Lower leg skin (tissue), 4 donors: Measurements from ENCODE around the gene CCDC74B. TPM values are rescaled to one million over a fixed set of nuclear protein-coding genes. Genes with fewer than 3 reads are reported as not detected.
"Not testable (repeated sequence)": the region's sequence is repeated elsewhere in the genome, so short reads cannot be mapped to it uniquely, and the experiment has no call there.

Experiments used
- DNase-seq, 2 donors: peaks; one replicate each; pipeline ENCODE4 v3.0.0-alpha.2; 2019; ENCODE audit warnings: low spot score in 2 of 2
- H3K4me3 ChIP-seq: fragments of 200-600 bp; sonication (generic); 2 replicates; pipeline ENCODE4 v1.5.1; 2017; ENCODE audit warnings: mild to moderate bottlenecking, low read depth; ENCODE audit not compliant: poor library complexity, severe bottlenecking
- POLR2A ChIP-seq, 2 donors: fragments of 450-650 bp; IDR thresholded peaks; one replicate each; pipeline ENCODE4 v1.6.1; 2016 to 2017; ENCODE audit warnings: antibody characterized with exemption in 2 of 2, mild to moderate bottlenecking in 1 of 2, moderate library complexity in 1 of 2
- WGBS, 2 donors: methylation state at CpG; one replicate each; pipeline ENCODE4 v1.1.5; 2018; 5-methylcytosine and 5-hydroxymethylcytosine counted together
- intact Hi-C: fragments of 100-400 bp; cut with DNase I; formaldehyde crosslinking; loops from one replicate; pipeline ENCODE4 v1.15.0; 2023; ENCODE audit warnings: low total_unique reads
- total RNA-seq, 4 donors: library from RNA; depleted of rRNA; stranded (reverse); fragments of >200 nt; gene quantifications; one replicate each; pipeline ENCODE4 v1.1.0, GENCODE V29; 2016
- TF ChIP-seq, protein P1 (sequence below), 3 donors: fragments of 450-650 bp; IDR thresholded peaks; one replicate each; pipeline ENCODE4 v1.5.1; 2016; ENCODE audit warnings: antibody characterized with exemption in 3 of 3, mild to moderate bottlenecking in 3 of 3, moderate library complexity in 2 of 3

CCDC74B gene
- total RNA-seq, 4 donors from 2014 or later: 0.84 to 4.0 (median 3.2) TPM

DNA sequence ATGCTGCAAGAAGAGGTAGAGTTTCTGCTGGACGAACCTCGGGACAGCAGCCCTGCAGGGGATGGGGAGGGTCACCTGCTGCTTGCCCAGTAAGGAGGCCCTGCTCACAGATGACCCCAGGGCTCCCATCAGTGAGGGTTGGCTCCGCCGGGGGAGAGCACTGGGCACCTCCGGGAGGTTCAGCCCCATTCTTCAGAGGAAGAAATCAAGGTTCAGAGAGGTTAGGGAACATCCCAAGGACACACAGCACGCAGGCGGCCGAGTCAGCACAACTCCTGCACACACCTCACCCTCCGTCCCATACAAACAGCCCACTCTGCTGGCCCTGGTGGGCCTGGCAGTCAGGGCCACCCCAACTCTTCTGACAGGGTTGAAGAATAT, 11.7 kb upstream of the CCDC74B start:
- 93 to 95% methylated on average over 9 of the region's 9 CpGs for WGBS, 2 donors
- TF ChIP-seq, protein P1, sequence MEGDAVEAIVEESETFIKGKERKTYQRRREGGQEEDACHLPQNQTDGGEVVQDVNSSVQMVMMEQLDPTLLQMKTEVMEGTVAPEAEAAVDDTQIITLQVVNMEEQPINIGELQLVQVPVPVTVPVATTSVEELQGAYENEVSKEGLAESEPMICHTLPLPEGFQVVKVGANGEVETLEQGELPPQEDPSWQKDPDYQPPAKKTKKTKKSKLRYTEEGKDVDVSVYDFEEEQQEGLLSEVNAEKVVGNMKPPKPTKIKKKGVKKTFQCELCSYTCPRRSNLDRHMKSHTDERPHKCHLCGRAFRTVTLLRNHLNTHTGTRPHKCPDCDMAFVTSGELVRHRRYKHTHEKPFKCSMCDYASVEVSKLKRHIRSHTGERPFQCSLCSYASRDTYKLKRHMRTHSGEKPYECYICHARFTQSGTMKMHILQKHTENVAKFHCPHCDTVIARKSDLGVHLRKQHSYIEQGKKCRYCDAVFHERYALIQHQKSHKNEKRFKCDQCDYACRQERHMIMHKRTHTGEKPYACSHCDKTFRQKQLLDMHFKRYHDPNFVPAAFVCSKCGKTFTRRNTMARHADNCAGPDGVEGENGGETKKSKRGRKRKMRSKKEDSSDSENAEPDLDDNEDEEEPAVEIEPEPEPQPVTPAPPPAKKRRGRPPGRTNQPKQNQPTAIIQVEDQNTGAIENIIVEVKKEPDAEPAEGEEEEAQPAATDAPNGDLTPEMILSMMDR (IDR thresholded peaks at IDR 0.05): no peak
- TF ChIP-seq POLR2A (IDR thresholded peaks at IDR 0.05): no peak
- intact Hi-C loops: no loop called here
- no peak overlapping the region for H3K4me3 ChIP-seq
- DNase-seq: no peak

DNA sequence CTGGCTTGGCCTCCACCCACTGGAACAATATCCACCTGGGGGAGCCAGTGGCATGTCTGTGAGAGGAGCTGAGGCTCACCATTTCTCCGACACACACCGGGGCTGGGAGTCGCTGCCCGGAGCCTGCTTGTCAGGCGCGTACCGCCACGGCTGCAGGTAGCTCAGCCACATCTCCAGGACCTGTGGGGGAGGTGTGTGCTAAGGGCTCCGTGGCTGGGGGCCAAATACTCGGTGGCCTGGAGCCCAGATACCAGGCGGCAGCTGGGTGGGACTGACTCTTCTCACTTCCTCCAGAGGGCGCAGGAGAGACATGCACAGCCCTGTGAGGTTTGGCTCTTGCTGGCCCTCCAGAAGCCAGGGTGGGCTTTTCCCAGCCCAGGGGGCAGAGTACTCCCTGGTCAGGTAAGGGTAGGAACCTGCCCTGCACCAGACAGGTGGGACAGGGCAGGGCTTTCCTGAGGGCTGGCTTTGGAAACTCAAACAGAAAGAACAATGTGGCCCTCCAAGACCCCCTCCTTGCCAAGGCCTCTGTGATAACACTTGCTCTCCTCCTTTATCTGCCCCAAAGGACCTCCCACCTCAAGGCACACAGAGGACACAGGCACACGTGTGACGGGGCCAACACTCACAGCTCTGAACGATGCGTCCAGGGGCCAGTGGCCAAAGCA, 11.2 kb upstream of the CCDC74B start:
- DNase-seq, intact Hi-C loops, H3K4me3 ChIP-seq: not testable (repeated sequence)
- 64% methylated on average over 15 of the region's 16 CpGs; no CpG with 5 or more reads in 1 of the 2 donors for WGBS, 2 donors

DNA sequence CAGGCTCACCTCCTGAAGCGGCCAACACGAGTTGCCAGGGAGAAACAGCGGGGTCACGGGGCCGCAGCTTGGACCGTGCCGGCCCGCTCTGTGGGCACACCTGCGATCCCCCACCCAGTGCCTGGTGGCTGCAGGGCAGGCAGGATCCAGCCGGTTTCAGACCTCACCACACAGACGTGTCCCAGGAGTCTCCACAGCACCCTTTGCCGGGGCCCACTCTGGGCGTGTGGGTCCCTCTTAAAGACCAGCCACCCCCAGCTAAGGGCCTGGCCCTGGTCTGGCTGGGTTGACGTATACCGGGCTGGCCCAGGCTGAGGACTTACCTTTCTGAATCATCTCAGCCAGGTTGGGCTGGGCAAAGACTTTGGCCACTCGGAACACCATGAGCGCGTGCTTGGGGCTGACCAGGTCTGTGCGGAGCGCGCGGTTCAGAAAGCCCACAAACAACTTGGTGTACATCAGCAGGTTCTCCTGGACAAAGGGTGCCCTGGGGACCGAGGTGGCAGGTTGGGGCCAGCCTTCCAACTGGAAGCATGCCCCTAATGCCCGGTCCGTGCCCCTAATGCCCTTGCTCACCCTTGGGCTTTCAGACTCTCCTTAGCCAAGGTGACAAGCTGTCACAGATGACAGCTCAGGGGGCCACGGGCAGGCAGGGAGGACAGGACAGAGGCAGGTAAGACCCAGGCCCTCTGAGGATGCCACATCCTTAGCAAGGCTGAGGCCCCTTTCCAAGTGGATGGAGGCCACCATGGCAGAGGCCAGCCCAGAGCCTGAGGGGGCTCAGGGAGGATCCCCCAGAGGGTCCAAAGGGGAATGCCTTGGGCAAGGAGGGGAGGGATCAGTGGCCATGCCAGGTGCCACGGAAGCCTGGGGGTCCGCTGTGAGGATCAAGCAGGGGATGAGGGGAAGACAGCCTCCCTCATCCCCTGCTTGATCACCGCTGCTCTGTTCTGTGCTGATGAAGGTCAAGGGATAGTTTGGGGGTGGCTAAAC, 10.2 kb upstream of the CCDC74B start:
- intact Hi-C loops: no loop called here
- TF ChIP-seq POLR2A (IDR thresholded peaks at IDR 0.05): no peak
- TF ChIP-seq, protein P1 (IDR thresholded peaks at IDR 0.05): no peak

DNA sequence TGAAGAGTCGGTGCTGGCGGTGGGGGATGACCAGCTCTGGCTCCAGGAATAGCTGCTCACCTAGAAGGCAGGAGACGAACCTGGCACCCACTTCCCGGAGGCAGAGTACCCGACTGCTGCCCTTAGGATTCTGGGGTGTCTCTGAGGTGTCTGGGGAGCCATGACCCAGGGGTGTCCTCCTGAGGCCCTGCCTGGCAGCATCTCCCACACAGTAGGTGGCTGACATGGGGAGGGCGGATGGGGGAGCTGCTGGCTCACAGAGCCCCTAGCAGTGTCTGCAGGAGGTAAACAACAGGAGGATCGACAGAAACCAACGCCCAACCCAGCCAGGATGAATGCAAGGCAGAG, 9.5 kb upstream of the CCDC74B start:
- H3K4me3 ChIP-seq, DNase-seq, intact Hi-C loops: not testable (repeated sequence)
- WGBS, 2 donors: 93 to 96% methylated on average over 5 to 6 of the region's 8 CpGs

More for the DNA sequence above, 10.2 kb upstream of the CCDC74B start:
- no peak overlapping the region for H3K4me3 ChIP-seq
- DNase-seq: no peak
- WGBS, 2 donors: 96 to 97% methylated on average over 20 to 21 of the region's 29 CpGs

DNA sequence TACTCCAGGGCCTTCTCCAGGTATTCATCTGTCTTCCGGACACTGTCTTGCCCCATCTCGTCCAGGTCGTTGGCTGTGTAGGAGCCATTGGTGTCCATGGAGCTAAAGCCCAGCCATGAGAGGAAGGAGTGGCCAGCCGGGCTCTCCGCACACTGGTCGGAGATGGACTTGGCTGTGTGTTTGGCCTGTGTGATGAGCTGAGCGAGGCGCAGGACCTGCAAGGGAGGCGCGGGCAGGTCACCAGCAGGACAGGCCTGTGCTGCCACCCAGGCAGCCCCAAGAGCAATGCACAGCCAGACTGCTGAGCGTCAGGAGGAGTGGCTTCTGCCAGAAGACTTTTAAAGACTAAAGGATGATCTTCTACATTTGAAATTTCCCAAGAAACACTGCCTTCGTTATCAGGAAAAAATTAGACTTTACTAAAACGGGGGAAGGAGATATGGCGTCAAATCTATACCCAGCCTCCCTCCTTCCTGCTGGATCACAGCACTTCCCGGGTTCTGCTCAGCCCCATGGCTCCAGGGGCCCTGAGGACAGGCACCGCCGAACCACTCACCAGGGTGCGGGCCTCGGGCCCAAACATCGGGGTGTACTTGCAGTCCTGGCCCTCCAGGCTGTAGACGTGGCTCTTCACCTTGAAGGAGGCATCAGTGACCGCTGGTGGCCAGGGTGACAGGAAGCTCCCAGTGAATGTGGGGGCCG, 9.0 kb upstream of the CCDC74B start:
- WGBS, 2 donors: 87 to 90% methylated on average over 14 to 15 of the region's 23 CpGs
- DNase-seq, H3K4me3 ChIP-seq, intact Hi-C loops: not testable (repeated sequence)

DNA sequence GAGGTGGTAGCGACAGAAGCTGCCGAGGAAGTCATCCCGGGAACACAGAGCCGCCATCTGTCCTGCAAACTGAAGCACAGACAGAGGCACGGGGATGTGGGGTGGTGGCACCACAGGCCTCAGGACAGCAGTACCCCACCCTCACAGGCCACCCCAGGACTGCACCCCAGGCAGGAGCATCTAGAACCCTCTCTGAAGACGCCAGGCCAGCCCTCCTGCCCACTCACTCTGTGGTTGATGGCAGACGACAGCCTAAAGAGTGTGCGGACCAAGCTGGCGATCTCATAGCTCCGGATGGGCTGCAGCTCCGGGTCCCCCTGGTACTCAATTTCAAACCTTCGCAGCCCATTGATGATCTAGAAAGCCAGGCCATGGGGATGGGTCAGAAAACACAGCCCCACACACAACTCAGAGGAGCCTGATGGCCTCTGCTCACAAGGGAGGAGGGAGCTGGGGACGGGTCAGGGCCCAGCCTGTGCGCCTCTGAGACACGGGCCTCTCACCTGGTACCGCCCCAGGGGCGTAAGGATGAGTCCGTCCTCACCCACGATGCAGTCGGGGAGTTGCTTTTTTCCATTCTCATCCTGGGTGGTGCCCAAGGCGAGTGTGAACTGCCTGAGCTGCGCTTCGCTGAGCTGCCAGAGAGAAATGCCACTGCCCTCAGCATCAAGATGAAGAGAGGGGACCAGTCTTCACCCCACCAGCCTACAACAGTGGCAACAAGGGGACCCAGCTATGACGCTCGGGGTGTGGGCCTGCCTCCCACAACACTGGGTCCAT, 8.1 kb upstream of the CCDC74B start:
- 84% methylated on average over 20 to 21 of the region's 25 CpGs for whole genome bisulfite sequencing, 2 donors
- no peak overlapping the region for H3K4me3 ChIP-seq
- no peak for TF ChIP-seq POLR2A (IDR thresholded peaks at IDR 0.05)
- no peak for DNase-seq
- intact Hi-C loops: no loop called here

DNA sequence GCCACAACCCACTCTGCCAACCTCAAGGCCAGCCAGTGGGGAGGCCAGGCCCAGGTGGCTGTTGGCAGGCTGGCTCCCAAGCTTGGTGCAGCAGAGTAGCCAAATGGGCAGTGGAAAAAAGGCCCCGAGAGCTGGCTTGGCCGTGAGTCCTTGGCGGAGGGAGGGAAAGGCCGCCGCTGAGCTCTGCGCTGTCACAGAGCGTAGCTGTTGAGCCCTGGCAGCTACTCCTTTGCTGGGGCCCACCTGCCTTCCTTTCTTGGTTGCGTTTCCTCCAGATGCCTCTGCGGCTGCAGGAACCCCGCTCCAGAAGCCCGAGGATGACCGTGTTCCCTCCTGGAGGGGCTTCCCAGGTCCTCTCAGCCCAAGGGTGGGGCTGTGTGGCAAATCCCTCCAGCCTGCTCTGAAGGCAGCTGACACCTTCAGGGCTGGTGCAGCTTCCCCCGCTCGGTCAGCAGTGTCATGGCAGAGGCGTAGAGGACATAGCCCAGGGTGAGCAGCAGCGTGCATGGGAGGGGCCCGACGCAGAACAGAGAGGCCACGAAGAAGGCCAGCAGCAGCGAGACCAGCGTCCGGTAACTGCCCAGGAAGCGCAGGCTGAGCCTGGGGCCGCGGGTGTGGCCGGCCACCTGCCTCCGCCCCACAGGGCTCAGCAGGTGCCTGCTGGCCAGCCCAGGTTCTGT, 7.4 kb upstream of the CCDC74B start:
- intact Hi-C loops, H3K4me3 ChIP-seq, DNase-seq: not testable (repeated sequence)
- 89 to 91% methylated on average over 6 to 27 of the region's 27 CpGs for WGBS, 2 donors

DNA sequence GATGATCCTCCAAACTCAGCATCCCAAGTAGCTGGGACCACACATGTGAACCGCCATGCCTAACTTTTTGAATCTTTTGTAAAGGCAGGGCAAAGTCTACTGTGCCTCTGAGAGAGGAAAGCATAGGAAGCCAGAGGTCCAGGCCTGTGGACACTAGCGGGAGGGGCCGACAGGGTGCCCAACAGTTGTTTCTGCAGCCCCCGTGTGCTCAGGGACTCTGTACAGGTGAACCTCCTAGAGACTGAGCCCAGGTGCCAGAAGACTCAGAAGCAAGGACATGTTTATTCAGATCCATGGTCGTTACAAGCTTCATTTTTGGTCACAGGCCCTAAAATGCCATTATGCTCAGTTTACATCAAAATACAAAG, 6.2 kb upstream of the CCDC74B start:
- 65 to 66% methylated on average over 5 of the region's 5 CpGs for WGBS, 2 donors
- H3K4me3 ChIP-seq, DNase-seq, intact Hi-C loops: not testable (repeated sequence)
